NB4 (cell line): ENCODE data around the gene CASQ2.

Experiments
- CTCF ChIP-seq: IDR thresholded peaks from one replicate; pipeline ENCODE4 v1.5.1; 2012; ENCODE audit warnings: low read depth, low read length
- MYC ChIP-seq: IDR thresholded peaks from 2 replicates; pipeline ENCODE4 v1.6.1; 2011; ENCODE audit warnings: low read depth, low read length
- POLR2A ChIP-seq: IDR thresholded peaks from 2 replicates; pipeline ENCODE4 v1.6.1; 2011; ENCODE audit warnings: mild to moderate bottlenecking; ENCODE audit not compliant: insufficient read length; ENCODE audit errors: extremely low read depth
- TF ChIP-seq, protein P1 (sequence below): IDR thresholded peaks from 2 replicates; pipeline ENCODE4 v1.6.1; 2011; ENCODE audit warnings: low read depth, low read length

GRCh38 chr1:115671176-115671934 lies 97.2 kb downstream of the CASQ2 start:
- no peak for TF ChIP-seq CTCF
- TF ChIP-seq, protein P1, sequence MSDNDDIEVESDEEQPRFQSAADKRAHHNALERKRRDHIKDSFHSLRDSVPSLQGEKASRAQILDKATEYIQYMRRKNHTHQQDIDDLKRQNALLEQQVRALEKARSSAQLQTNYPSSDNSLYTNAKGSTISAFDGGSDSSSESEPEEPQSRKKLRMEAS, result no peak
- TF ChIP-seq POLR2A, result no peak
- TF ChIP-seq MYC, result no peak
